Measurements from ENCODE around the gene SP140.

SP140 gene

GRCh38 chr2:230230087-230230486, 4.6 kb downstream of the SP140 start:
- no peak overlapping the region for H3K4me2 ChIP-seq (ENCODE audit: low read length)
- peaks cover 8% of the 10 kb centered on the region for H3K4me1 ChIP-seq (ENCODE audit: control insufficient read depth, insufficient read depth, low read length)
- H3K9ac ChIP-seq (ENCODE audit: low read depth, low read length), result no peak overlapping the region
- H3K36me3 ChIP-seq (ENCODE audit: insufficient read depth, low read length), result no peaks in the 10 kb centered on the region
- H3K9me3 ChIP-seq (replicated peaks; ENCODE audit: low read length), result no peaks in the 10 kb centered on the region
- no peak overlapping the region for H3K4me3 ChIP-seq (ENCODE audit: low read length)
- H3K27me3 ChIP-seq (ENCODE audit: control insufficient read depth, insufficient read depth, low read length), result no peaks in the 10 kb centered on the region

- no peaks in the 10 kb centered on the region for H3K9me3 ChIP-seq (replicated peaks; ENCODE audit: low read length)
- no peak overlapping the region for H3K4me3 ChIP-seq (ENCODE audit: low read length)
- no peaks in the 10 kb centered on the region for H3K27me3 ChIP-seq (ENCODE audit: control insufficient read depth, insufficient read depth, low read length)
- peaks cover 8% of the 10 kb centered on the region for H3K4me1 ChIP-seq (ENCODE audit: control insufficient read depth, insufficient read depth, low read length)
- no peak overlapping the region for H3K4me2 ChIP-seq (ENCODE audit: low read length)
- no peaks in the 10 kb centered on the region for H3K36me3 ChIP-seq (ENCODE audit: insufficient read depth, low read length)
- H3K9ac ChIP-seq (ENCODE audit: low read depth, low read length), result no peak overlapping the region
Observed at GRCh38 chr2:230230496-230231200, 5.1 kb downstream of the SP140 start.

GRCh38 chr2:230231251-230231650, 5.7 kb downstream of the SP140 start:
- Histone ChIP-seq H3K4me3 (ENCODE audit: low read length) (no peak overlapping the region), H3K9me3 (replicated peaks; ENCODE audit: low read length) (no peaks in the 10 kb centered on the region), H3K27me3 (ENCODE audit: control insufficient read depth, insufficient read depth, low read length) (no peaks in the 10 kb centered on the region), H3K9ac (ENCODE audit: low read depth, low read length) (no peak overlapping the region), H3K4me2 (ENCODE audit: low read length) (no peak overlapping the region), H3K36me3 (ENCODE audit: insufficient read depth, low read length) (no peaks in the 10 kb centered on the region), H3K4me1 (ENCODE audit: control insufficient read depth, insufficient read depth, low read length) (peaks cover 8% of the 10 kb centered on the region)

- Histone ChIP-seq H3K4me1 (ENCODE audit: control insufficient read depth, insufficient read depth, low read length) (peaks cover 8% of the 10 kb centered on the region), H3K9ac (ENCODE audit: low read depth, low read length) (no peak overlapping the region), H3K36me3 (ENCODE audit: insufficient read depth, low read length) (no peaks in the 10 kb centered on the region), H3K9me3 (replicated peaks; ENCODE audit: low read length) (no peaks in the 10 kb centered on the region), H3K4me3 (ENCODE audit: low read length) (no peak overlapping the region), H3K4me2 (ENCODE audit: low read length) (no peak overlapping the region), H3K27me3 (ENCODE audit: control insufficient read depth, insufficient read depth, low read length) (no peaks in the 10 kb centered on the region)
Observed at GRCh38 chr2:230234122-230234722, 8.7 kb downstream of the SP140 start.

- Histone ChIP-seq H3K27me3 (ENCODE audit: control insufficient read depth, insufficient read depth, low read length) (no peaks in the 10 kb centered on the region), H3K4me2 (ENCODE audit: low read length) (no peak overlapping the region), H3K4me1 (ENCODE audit: control insufficient read depth, insufficient read depth, low read length) (peaks cover 8% of the 10 kb centered on the region), H3K9me3 (replicated peaks; ENCODE audit: low read length) (no peaks in the 10 kb centered on the region), H3K4me3 (ENCODE audit: low read length) (no peak overlapping the region), H3K9ac (ENCODE audit: low read depth, low read length) (no peak overlapping the region), H3K36me3 (ENCODE audit: insufficient read depth, low read length) (no peaks in the 10 kb centered on the region)
Observed at GRCh38 chr2:230234845-230235244, 9.3 kb downstream of the SP140 start.

- no peak overlapping the region for H3K9ac ChIP-seq (ENCODE audit: low read depth, low read length)
- no peaks in the 10 kb centered on the region for H3K4me1 ChIP-seq (ENCODE audit: control insufficient read depth, insufficient read depth, low read length)
- H3K4me3 ChIP-seq (ENCODE audit: low read length), result no peak overlapping the region
- no peaks in the 10 kb centered on the region for H3K9me3 ChIP-seq (replicated peaks; ENCODE audit: low read length)
- no peak overlapping the region for H3K4me2 ChIP-seq (ENCODE audit: low read length)
- peaks cover 19% of the 10 kb centered on the region for H3K27me3 ChIP-seq (ENCODE audit: control insufficient read depth, insufficient read depth, low read length)
- H3K36me3 ChIP-seq (ENCODE audit: insufficient read depth, low read length), result no peaks in the 10 kb centered on the region
Observed at GRCh38 chr2:230244211-230244610, 18.7 kb downstream of the SP140 start.

- Histone ChIP-seq H3K27me3 (ENCODE audit: control insufficient read depth, insufficient read depth, low read length) (peaks cover 26% of the 10 kb centered on the region), H3K36me3 (ENCODE audit: insufficient read depth, low read length) (no peaks in the 10 kb centered on the region), H3K9me3 (replicated peaks; ENCODE audit: low read length) (no peaks in the 10 kb centered on the region), H3K9ac (ENCODE audit: low read depth, low read length) (no peak overlapping the region), H3K4me3 (ENCODE audit: low read length) (no peak overlapping the region), H3K4me2 (ENCODE audit: low read length) (no peak overlapping the region), H3K4me1 (ENCODE audit: control insufficient read depth, insufficient read depth, low read length) (no peaks in the 10 kb centered on the region)
Observed at GRCh38 chr2:230246206-230246605, 20.7 kb downstream of the SP140 start.

- no peaks in the 10 kb centered on the region for H3K36me3 ChIP-seq (ENCODE audit: insufficient read depth, low read length)
- H3K27me3 ChIP-seq (ENCODE audit: control insufficient read depth, insufficient read depth, low read length), result peaks cover 40% of the 10 kb centered on the region
- H3K9ac ChIP-seq (ENCODE audit: low read depth, low read length), result no peak overlapping the region
- no peaks in the 10 kb centered on the region for H3K9me3 ChIP-seq (replicated peaks; ENCODE audit: low read length)
- H3K4me3 ChIP-seq (ENCODE audit: low read length), result no peak overlapping the region
- no peak overlapping the region for H3K4me2 ChIP-seq (ENCODE audit: low read length)
- no peaks in the 10 kb centered on the region for H3K4me1 ChIP-seq (ENCODE audit: control insufficient read depth, insufficient read depth, low read length)
Observed at GRCh38 chr2:230250231-230250630, 24.7 kb downstream of the SP140 start.

- Histone ChIP-seq H3K4me1 (ENCODE audit: control insufficient read depth, insufficient read depth, low read length) (no peaks in the 10 kb centered on the region), H3K9ac (ENCODE audit: low read depth, low read length) (no peak overlapping the region), H3K4me3 (ENCODE audit: low read length) (no peak overlapping the region), H3K9me3 (replicated peaks; ENCODE audit: low read length) (no peaks in the 10 kb centered on the region), H3K36me3 (ENCODE audit: insufficient read depth, low read length) (no peaks in the 10 kb centered on the region), H3K27me3 (ENCODE audit: control insufficient read depth, insufficient read depth, low read length) (peaks cover 19% of the 10 kb centered on the region), H3K4me2 (ENCODE audit: low read length) (no peak overlapping the region)
Observed at GRCh38 chr2:230254152-230254881, 28.8 kb downstream of the SP140 start.

- Histone ChIP-seq H3K9ac (ENCODE audit: low read depth, low read length) (no peak overlapping the region), H3K9me3 (replicated peaks; ENCODE audit: low read length) (no peaks in the 10 kb centered on the region), H3K4me1 (ENCODE audit: control insufficient read depth, insufficient read depth, low read length) (no peaks in the 10 kb centered on the region), H3K4me2 (ENCODE audit: low read length) (no peak overlapping the region), H3K4me3 (ENCODE audit: low read length) (no peak overlapping the region), H3K36me3 (ENCODE audit: insufficient read depth, low read length) (no peaks in the 10 kb centered on the region), H3K27me3 (ENCODE audit: control insufficient read depth, insufficient read depth, low read length) (peaks cover 14% of the 10 kb centered on the region)
Observed at GRCh38 chr2:230256733-230257332, 31.3 kb downstream of the SP140 start.

GRCh38 chr2:230258483-230258882, 32.9 kb downstream of the SP140 start:
- Histone ChIP-seq H3K4me3 (ENCODE audit: low read length) (no peak overlapping the region), H3K9ac (ENCODE audit: low read depth, low read length) (no peak overlapping the region)

More at GRCh38 chr2:230258483-230258882, 32.9 kb downstream of the SP140 start:
- H3K36me3 ChIP-seq (ENCODE audit: insufficient read depth, low read length), result no peaks in the 10 kb centered on the region
- H3K27me3 ChIP-seq (ENCODE audit: control insufficient read depth, insufficient read depth, low read length), result peaks cover 3% of the 10 kb centered on the region
- no peak overlapping the region for H3K4me2 ChIP-seq (ENCODE audit: low read length)
- H3K9me3 ChIP-seq (replicated peaks; ENCODE audit: low read length), result no peaks in the 10 kb centered on the region
- no peaks in the 10 kb centered on the region for H3K4me1 ChIP-seq (ENCODE audit: control insufficient read depth, insufficient read depth, low read length)

All from skeletal muscle satellite cell (primary cell).